GM10248 (cell line): Measurements from ENCODE around the gene TBL1XR1.
"Not testable (repeated sequence)": the region's sequence is repeated elsewhere in the genome, so short reads cannot be mapped to it uniquely, and the experiment has no call there.

ENCODE experiments used
- CTCF ChIA-PET: fragments of 300-600 bp; sonication (Branson Sonifier 250); formaldehyde crosslinking; extraction: SDS; loops from one replicate; lab custom pipeline; 2021; ENCODE audit warnings: antibody characterized with exemption; lab: Yijun Ruan, JAX
- POLR2A ChIA-PET: fragments of 350-650 bp; sonication (Branson Sonifier 250); formaldehyde crosslinking; extraction: SDS; loops from one replicate; lab custom pipeline; 2020; ENCODE audit warnings: antibody characterized with exemption; lab: Yijun Ruan, JAX
- DNase-seq: peaks from one replicate; pipeline ENCODE4 v3.0.0; 2012; ENCODE audit errors: extremely low spot score
- TF ChIP-seq, protein P1 (sequence below): IDR thresholded peaks from 2 replicates; pipeline ENCODE4 v1.5.1; 2012; ENCODE audit warnings: mild to moderate bottlenecking, low read depth; ENCODE audit errors: extremely low read depth, missing control alignments, control extremely low read depth

TBL1XR1 gene

DNA sequence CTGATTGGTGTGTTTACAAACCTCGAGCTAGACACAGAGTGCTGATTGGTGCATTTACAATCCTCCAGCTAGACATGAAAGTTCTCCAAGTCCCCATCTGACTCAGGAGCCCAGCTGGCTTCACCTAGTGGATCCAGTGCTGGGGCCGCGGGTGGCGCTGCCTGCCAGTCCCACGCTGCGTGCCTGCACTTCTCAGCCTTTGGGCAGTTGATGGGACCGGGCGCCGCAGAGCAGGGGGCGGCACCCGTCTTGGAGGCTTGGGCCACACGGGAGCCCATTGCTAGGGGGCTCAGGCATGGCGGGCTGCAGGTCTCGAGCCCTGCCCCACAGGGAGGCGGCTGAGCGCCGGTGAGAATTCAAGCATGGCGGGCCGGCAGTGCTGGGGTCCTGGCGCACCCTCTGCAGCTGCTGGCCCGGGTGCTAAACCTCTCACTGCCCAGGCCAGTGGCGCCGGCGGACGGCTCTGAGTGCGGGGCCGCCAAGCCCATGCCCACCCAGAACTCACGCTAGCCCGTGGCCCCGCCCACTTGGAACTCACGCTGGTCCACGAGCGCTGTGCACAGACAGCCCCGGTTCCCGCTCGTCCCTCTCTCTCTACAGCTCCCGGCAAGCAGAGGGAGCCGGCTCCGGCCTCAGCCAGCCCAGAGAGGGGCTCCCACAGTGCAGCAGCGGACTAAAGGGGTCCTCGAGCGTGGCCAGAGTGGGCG, 6.6 kb upstream of the TBL1XR1 start:
- POLR2A ChIA-PET, result no interaction called here
- DNase-seq, result no peak
- TF ChIP-seq, protein P1, sequence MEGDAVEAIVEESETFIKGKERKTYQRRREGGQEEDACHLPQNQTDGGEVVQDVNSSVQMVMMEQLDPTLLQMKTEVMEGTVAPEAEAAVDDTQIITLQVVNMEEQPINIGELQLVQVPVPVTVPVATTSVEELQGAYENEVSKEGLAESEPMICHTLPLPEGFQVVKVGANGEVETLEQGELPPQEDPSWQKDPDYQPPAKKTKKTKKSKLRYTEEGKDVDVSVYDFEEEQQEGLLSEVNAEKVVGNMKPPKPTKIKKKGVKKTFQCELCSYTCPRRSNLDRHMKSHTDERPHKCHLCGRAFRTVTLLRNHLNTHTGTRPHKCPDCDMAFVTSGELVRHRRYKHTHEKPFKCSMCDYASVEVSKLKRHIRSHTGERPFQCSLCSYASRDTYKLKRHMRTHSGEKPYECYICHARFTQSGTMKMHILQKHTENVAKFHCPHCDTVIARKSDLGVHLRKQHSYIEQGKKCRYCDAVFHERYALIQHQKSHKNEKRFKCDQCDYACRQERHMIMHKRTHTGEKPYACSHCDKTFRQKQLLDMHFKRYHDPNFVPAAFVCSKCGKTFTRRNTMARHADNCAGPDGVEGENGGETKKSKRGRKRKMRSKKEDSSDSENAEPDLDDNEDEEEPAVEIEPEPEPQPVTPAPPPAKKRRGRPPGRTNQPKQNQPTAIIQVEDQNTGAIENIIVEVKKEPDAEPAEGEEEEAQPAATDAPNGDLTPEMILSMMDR, result no peak
- CTCF ChIA-PET, result interaction anchor here (1.1 to 1.5 kb wide), 4 partner anchors 14 to 144 kb away, joined by 3 to 5 read pairs (median 3); no protein-coding TSS in a partner anchor

DNA sequence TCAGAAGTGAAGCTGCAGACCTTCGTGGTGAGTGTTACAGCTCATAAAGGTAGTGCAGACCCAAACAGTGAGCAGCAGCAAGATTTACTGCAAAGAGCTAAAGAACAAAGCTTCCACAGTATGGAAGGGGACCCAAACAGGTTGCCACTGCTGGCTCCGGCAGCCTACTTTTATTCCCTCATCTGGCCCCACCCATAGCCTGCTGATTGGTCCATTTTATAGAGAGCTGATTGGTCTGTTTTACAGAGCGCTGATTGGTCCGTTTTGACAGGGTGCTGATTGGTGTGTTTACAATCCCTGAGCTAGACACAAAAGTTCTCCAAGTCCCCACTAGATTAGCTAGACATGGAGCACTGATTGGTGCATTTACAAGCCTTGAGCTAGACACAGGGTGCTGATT, 5.7 kb upstream of the TBL1XR1 start:
- POLR2A ChIA-PET, DNase-seq: not testable (repeated sequence)
- CTCF ChIA-PET, result interaction anchor here (1.1 to 1.4 kb wide), 3 partner anchors 13 to 52 kb away, joined by 3 to 5 read pairs (median 3); no protein-coding TSS in a partner anchor

DNA sequence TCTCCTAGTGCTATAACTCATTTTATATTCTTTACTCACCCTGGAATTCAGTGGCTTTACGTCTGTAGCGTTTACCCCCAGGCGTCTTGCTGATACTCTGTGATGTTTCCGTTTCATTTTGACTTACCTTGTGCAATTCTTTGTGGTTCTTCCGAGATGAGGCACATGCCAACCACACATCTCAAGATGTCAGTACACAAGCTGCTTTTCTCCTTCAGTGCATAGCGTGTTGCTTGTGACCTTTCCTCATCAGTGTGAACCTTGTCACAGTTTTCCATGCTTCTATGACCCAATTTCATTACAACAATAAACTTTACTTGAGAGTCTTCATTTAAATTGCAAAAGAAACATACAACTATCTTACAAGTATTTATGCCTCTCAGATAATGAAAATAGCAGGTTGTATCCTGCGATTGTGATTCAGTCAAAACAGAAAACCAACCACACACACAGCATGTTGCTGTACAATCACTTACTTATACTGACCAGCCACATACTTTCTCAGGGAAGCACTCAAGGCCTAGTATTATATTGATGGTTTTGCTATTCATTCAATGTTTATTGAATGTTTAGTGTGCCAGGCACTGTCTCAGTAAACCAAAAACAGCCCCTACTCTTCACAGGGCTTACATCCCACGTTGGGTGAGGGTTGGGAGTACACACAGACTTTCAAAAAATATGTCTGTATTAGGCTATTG, 4.6 kb upstream of the TBL1XR1 start:
- ChIA-PET POLR2A (no interaction called here), CTCF (interaction anchor here (1.1 kb wide), 1 partner anchor 9 kb away, joined by 3 read pairs; no protein-coding TSS in a partner anchor)
- peak; percentile 80 for DNase-seq
- TF ChIP-seq, protein P1, result no peak

DNA sequence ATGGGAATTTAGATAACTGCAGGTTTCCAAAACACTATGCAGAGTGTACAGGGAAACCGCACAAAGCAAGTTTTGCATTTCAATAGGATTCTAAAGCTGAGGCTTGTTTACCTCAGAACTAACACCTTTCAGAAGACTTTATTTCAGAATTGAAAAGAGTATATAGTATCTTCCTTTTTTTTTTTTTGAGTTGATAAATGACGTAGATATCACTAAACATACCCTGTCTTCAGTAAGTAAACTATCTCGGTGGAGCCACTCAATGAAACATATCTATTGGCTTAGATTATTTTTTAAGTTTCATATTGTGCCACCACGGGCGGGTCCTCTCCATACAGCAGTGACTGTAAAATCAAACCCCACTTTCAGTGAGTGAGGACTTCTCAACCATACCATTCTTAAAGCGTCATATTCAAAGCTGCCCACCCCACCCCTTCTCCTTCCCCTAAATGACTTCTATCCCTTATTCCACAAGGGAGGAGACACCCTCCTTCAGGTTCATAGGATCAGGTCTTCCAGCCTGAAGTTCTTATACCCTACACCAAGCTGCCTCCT, 2.0 kb upstream of the TBL1XR1 start:
- no peak for DNase-seq
- TF ChIP-seq, protein P1, result no peak
- POLR2A ChIA-PET, result interaction anchor here (0.6 kb wide), 1 partner anchor 237 kb away, joined by 3 read pairs; no protein-coding TSS in a partner anchor

DNA sequence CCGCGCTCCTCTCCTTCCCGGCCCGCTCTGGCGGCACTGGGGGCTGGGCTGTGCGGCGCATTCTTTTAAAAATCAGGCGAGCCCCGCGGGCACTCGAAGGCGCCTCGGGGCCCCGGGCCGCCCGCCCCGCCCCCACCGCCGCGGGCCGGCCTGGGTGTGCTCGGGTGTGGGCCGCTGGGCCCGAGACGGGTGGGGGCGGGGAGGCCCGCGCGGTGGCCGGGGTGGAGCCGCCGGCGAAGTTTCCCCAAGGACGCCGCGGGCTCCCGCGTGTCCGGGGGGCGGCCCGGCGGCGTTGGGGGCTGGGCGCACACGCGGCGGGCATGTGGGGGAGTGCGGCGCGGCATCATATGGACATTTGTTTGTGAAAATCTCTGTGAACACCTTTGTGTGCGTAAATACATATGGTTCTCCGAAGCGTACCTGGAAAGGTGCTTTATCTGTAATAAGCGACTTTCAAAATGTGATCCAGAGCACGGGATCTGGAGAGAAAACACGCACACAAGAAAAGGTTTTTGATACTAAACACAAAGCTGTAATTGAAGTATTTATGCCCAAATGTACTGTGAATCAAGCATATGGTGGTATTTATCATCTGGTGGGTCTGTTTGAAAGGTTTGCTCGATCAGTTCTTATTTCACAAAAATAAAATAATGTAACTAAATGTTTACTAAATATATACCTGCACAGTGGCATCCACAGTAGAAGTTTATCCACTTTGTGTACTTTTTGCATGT, 612 bp upstream of the TBL1XR1 start:
- CTCF ChIA-PET, result interaction anchor here (1.7 to 2.2 kb wide), 2 partner anchors 146 to 161 kb away, joined by 4 to 6 read pairs; no protein-coding TSS in a partner anchor
- peak; percentile 75 for DNase-seq
- TF ChIP-seq, protein P1, result no peak
- POLR2A ChIA-PET, result interaction anchor here (1.0 kb wide), 1 partner anchor 9 kb away, joined by 3 read pairs; no protein-coding TSS in a partner anchor

More for the DNA sequence above, 2.0 kb upstream of the TBL1XR1 start:
- CTCF ChIA-PET, result interaction anchor here (1.0 to 2.2 kb wide), 2 partner anchors 32 to 160 kb away, joined by 3 to 6 read pairs; no protein-coding TSS in a partner anchor

DNA sequence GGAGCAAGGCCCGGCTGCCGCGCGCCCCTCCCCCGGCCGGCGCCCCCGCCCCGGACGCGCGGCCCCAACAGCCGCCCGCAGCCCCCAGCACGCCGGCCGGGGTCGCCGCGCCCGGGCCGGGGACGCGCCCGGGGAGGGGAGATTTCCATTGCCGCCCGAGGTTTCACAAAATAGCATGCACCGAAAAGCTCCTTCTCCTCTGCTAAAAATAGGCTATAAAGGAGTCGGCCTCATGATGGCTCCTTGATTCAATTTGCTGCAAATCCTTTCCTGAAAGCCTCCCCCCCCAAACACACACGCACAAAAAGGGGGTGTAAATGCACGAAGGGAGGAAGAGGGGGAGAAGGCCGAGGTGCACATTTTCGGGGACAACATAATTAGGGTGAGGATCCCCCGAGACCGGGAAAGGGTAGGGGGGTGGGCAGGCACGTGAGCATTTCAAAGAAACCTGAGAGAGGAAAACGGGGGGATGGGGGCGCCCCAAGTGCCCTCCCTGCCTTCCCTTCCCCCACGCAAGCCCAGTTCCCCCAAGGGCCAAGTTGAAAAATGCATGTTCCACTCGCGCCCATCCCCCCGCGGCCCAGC, 734 bp downstream of the TBL1XR1 start:
- TF ChIP-seq, protein P1, result no peak
- ChIA-PET CTCF (interaction anchor here (1.0 to 1.7 kb wide), 2 partner anchors 145 to 582 kb away, joined by 3 to 4 read pairs; no protein-coding TSS in a partner anchor), POLR2A (interaction anchor here (0.8 kb wide), 1 partner anchor 165 kb away, joined by 3 read pairs; no protein-coding TSS in a partner anchor)
- DNase-seq, result peak; percentile 56
